HG03159 (cell line): ENCODE results near the gene SIPA1L3.

ENCODE experiments used
- ATAC-seq: cut with Tn5 transposase; IDR thresholded peaks from one replicate; pipeline ENCODE4 v1.9.1; 2021; ENCODE audit warnings: mild to moderate bottlenecking, moderate library complexity; ENCODE audit not compliant: unreplicated experiment

SIPA1L3 gene

DNA sequence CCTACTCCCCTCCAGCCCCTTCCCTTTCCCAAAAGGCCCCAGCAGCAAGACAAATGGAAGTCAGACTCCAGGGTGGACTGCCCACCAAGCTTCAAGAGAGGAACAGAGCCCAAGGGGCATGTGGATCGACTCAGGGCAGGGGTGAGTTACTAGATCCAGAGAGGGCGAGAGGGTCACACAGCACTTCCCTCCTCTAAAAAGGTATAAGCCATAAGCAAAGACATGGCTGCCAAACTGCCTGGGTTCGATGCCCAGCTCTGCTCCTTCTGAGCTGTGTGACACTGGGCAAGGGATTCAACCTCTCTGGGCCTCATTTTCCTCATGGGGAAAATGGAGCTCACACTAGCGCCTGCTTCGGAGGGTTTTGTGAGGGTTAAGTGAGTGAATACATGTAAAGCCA lies 345.4 kb downstream of the SIPA1L3 start:
- ATAC-seq = no peak

DNA sequence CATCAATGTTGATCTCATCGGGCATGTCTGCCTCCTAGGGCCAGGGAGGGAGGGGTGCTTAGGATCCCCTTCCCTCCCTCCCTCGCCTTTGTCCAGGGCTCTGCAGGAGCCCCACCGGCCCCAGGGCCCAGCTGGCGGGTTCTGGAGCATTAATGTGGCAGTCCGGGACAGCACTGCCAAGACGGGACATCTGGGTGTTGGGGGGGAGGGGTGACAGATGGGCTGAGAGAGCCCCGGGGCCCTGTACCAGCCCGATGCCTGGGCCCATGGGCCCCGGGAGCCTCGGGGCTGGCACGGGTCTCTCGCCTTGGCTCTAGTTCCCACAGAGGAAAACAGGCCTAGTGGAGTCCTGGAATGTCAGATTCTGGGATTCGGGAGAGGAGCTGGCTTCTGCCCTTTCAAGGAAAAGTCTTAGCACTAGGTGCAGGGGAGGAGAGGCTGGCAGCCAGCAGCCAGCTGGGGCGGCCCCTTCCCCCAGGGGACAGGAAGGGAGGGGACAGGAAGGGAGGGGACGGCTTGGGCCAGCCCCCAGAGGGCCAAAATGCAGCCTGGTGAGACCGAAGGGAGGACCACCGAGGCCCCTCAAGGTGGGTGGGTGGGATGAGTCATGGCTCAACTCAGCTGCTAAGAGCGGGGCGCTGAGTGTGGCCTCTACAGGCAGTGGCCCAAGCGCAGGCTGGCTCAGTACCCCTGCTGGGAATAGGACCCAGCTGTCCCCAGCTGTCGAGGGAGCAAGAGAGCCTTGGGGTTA lies 346.1 kb downstream of the SIPA1L3 start:
- no peak for ATAC-seq

DNA sequence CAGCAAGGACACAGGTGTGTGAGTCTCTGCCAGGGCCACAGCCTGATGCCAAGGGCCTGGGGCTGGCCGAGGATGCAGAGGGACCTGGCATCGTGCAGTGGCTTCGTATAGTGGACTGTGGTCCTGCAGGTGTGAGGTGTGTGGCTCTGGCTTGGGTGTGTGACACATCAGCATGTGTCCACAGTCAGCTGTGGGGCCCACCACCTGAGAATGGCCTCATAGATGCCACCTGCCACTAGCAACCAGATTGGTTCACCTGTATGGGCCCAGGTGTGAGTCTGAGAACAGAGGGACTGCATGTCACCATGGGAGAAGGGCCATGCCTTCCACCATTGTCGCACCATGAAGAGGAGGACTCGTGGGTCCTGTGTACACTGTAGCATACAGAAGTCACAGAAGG lies 346.8 kb downstream of the SIPA1L3 start:
- ATAC-seq = no peak

DNA sequence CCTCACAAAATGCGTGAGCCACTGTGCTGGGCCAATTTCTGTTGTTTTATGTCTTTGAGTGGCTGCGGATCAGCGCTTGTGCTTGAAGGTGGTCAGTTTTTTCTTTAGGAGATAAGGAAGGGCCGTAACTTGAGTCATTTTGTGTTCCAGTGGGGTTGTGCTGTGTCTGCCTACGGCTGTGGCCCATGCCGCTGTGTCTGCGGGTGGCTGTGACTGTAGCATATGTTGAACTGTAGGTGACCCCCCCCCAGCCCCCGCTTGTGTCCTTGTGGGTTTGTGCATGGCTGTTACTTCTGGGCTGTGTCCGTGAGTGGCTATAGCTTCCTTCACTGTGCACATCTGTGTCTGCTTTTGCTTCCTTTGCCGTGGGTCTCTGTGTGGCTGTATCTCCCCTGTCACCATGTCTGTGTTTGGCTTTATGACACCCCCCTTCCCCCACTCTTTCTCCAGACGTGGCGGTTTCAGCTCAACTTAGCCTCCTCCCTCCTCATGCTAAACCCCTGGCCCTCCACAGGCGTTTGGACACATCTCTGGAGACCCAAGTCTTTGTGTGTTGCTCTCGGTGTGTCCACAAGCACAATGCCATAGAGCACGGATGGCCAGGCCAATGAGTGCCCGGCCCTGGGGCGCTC lies 348.5 kb downstream of the SIPA1L3 start:
- ATAC-seq = no peak
